NCI-H128 (cell line): ENCODE results near the gene GPR161.

Experiments used
- DNase-seq: peaks from one replicate; lab custom pipeline; 2025; ENCODE audit not compliant: unreplicated experiment; lab: John Stamatoyannopoulos, UW

GPR161 gene

DNA sequence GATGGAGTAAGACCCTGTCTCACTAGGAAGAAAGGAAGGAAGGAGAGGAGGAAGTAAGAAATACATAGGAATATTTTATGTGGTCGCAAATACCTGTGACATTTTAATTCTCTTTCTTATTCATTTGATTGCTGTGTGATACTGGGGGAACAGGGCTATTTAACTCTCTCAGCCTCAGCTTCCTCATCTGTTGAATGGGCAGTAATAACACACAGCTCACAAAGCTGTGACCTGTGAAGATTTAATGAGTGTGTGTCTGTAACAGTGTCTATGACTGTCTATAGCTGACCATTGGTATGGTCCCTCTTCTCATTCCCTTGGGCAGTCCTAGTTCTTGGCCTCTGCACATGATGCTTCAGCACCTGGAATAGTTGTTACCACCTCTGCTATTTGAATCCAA is 13.6 kb upstream of the GPR161 start:
- DNase-seq: no peak

DNA sequence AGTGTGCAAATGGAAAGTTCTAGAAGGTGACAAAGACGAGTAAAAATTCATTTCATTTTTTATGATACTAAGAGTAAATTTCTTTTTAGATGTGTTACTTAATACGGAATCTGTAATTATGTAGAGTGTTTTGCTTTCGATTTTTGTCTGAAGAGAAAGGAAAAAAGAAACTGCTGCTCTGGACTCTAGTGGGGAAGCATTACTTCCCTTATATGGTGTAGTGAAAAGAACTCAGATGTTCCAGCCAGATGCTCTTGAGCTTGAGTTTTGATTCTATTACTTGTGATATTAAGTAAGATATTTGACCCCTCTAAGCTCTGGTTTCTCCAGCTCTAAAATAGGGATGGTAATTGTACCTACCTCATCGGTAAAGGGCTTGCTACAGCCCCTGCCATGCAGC is 12.2 kb upstream of the GPR161 start:
- DNase-seq: no peak

DNA sequence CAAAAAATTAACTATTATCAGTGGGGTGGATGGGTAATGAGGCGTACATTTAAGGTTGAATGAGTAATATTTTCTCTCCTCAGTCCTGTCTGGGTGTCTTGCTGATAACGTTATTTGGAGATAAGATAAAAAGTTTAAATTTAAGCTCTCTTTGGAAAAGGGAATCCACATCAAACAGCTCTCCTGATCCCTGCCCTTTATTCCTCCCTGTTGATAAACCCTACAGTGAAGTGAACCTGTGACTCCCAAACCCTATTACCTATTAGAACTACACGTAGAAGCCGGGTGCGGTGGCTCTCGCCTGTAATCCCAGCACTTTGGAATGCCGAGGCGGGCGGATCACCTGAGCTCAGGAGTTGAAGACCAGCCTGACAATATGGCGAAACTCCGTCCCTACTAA is 9.9 kb upstream of the GPR161 start:
- no peak for DNase-seq

GRCh38 chr1:168146160-168146539 is 9.4 kb upstream of the GPR161 start:
- no peak for DNase-seq

- DNase-seq: peak; percentile 78
These were observed 8.7 kb upstream of the GPR161 start for GRCh38 chr1:168145184-168146159.

- DNase-seq: no peak
These were observed 5.2 kb upstream of the GPR161 start for GRCh38 chr1:168141871-168142385.

DNA sequence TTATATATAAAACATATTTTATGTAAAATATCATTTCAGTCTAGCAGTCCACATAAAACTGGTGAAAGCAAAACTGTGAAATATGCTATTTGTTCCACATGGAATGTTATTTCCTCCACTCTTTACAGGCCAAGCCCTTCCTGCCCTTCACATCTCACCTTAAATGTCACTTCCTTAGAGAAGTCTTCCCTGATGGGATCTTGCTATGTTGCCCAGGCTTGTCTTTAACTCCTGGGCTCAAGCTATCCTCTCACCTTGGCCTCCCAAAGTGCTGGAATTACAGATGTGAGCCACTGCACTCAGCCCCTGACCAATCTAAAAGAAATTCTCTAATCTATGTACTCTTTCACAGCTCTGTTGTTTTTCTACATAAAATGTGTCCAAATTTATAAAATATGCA is 2.3 kb upstream of the GPR161 start:
- no peak for DNase-seq

DNA sequence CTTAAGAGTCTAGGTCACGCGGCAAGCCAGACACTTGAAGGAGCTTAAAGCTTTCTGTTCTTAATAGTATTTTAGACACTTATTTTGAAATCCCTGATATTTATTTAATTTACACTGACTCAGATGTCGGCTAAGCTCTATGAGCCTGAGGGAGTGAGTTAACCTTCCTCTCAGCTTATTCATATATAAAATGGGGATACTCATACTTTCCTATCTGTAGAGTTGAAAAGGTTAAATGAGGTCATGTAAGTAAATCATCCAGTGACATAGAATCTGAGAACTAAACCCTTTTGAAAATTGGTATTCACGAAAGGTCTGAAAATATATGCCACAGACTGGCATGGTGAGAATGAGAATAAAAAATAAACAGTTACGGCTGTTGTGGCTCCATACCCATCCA is 1.4 kb upstream of the GPR161 start:
- no peak for DNase-seq

DNA sequence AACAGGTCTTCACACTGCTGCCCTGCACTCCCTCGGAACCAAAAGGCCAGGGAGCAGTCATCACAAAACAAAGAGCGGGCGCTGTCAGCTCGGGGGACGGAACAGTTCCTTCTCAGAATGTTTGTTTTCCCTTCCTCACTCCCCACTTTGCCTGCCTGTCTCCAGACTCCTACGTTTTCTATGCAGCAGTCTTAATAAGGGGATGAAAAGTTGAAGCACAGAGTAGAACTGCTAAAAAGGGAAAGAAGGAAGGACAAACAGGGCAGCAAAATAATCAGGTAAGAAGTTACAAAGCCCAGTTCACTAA is 738 bp upstream of the GPR161 start:
- DNase-seq: no peak

DNA sequence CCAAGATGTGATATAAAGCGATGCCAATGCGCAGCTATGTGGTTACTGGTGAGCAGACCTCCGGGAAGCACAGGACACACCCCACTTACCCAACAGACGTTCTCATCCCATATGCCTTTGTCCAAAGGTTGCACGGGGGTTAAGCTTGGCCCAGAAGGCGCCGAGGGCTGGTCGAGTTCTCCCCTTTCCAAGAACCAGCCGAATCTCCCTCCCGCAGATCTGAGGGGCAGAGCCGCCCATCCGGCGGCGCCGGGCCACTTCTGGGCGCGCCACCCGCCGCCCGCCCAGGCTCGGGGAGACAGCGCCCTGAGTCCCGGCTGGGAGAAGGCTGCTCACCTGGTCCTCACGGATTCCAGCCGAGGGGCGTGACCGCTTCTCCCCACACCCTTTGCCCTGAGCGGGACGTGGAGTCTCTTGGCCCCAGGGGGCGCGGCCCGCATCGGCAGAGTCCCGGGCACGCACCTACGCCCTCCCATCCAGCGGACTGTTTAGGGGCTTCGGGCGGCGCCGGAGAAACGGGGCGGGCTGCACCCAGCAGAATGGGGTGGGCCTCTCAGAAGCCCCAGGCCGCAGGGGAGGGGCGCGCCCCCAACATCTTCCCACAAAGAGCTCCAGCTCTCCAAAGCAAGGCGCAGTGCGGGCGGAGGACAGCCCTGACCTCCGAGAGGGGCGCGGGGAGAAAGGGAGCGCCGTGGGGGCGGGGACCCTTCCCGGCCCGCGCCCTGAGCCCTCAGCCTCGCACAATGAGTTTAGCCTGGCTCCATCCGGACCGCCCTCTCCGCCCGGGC is 615 bp downstream of the GPR161 start:
- DNase-seq: no peak

DNA sequence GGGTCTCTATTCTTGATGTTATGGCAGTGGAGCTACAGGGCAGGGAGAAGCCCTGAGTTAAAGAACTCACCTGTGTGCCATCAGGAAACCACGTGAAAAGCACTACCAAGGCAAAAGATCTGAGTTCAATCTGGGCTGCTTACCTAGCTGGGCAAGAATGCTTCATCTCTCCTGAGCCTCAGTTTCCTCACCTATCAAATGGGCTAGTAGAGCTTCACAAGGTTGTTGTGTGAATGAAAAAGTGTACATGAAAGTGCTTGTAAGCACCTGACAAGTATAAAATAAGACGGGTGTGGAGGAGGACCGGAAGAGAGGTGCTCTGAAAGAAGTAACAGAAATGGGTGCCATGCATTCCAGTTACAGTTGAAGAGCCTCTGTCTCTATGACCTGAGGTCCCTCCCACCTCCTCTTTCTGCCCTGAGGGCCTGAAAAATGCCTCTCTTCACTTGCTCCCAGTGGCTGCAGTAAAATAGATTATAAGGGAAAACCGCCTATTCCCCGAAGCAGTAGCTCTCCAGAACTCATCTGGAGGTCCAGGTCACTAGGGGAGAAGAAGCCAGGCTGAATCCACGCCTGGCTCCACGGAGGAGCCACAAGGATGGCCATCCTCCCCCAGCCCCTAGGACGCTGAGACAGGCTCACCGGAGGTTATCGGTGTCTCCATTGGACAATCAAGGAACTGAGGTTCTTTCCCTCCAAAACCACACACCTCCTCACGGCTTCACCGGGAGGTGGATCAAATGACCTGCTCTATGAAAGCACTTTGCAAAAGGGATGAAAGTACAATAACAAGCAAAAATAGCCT is 1.4 kb downstream of the GPR161 start:
- DNase-seq: peak; percentile 27

DNA sequence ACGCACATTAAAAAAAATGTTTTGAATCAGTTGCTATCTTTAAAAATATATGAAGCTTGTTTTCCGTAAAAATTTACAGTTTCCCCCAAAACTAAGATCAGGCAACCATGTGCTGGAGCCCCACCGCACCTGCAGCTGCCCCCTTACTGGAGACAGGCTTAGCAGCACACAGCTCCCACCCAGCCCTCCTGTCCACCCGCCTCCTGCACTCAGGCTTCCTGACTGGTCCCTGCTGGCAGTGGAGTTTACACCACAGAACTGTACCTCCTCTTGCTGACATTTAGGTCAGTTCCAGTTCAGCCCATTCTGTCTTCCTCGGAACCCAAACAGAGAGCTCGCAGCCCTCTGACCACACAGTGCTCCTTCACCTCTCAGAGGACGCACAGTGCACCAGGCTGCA is 2.1 kb downstream of the GPR161 start:
- DNase-seq: no peak

DNA sequence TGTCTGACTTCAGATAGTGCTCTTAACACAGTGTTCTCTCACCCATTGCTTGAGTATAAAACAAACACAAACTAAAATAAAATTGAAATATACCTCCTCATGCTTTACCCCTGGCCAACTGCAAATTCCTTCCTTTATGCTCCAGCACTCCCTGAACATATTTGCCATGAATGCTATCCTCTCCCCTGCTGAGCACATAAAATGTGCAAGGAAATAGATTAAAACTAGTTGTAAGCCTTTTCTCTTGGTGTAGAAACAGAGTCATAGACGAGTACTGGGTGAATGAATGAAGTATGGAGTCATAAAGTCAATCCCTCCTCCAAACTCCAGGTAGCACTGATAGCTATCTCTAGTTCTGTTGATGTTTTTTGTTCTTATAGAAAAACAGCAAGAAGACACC is 2.6 kb downstream of the GPR161 start:
- DNase-seq: no peak

DNA sequence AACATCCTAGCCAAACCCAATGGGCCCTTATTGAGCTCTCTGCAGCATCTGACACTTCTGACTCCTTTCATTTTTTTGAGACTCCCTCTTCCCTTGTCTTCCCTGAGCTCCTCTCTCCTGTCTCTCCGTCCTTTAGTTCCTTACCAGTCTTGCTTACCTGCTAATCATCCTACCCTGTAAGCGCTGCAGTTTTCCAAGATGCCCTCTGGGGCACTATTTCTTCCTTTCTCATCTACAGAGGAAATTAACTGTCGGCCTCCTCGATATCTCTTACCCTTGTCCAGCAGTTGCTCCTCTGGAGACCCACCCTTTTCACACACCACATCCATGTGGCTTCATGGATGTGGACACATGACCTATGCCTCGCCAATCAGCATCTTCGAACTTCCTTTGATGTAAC is 6.8 kb downstream of the GPR161 start:
- no peak for DNase-seq

GRCh38 chr1:168127503-168127902 is 9.2 kb downstream of the GPR161 start:
- DNase-seq: no peak

DNA sequence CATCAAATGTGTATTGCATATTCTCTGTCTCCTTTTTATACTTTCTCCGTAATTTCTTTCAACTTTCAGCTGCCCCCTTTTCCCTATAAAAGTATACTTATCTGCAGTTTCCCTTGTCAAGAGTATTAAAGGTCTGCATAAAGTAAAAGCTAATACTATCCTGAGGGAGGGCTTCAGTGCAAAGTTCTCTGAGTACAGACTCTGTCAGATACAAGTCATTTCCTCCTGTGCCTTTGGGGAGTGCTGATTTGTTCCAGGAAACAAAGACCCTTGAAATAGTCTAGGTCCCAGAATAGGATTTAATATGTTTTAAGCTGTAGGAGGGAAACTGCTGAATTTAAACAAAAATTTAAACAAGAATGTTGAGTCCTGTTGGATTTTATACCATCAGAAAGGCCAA is 11.7 kb downstream of the GPR161 start:
- DNase-seq: no peak

DNA sequence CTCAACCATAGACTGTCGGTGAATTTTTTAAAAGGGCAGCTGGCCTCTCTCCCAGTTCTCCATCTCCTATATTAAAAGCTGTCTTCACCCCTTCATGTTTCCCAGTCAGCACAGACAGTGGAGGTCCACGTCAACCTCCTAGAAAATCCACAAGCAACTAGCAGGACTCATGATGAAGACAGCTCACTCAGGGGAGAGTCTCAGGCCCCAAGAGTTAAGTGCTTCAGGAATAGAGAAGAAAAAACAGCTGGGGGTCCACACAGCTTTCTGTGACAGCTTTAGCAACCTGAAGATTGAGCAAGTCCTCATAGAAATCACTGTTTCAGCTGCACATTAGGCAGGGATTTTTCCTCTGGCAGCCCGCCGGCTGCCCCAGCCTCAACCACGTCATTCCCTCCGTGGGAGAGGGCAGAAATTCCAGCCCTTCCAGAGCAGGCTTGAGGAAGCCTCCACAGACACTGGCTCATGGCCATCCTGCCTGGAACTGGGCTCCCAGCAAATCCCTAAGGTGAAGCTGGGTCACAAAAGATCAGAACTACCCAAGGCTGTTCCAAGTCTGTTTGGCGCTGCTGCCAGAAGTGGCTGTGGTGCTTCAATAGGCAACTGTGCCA is 15.2 kb downstream of the GPR161 start:
- DNase-seq: no peak

DNA sequence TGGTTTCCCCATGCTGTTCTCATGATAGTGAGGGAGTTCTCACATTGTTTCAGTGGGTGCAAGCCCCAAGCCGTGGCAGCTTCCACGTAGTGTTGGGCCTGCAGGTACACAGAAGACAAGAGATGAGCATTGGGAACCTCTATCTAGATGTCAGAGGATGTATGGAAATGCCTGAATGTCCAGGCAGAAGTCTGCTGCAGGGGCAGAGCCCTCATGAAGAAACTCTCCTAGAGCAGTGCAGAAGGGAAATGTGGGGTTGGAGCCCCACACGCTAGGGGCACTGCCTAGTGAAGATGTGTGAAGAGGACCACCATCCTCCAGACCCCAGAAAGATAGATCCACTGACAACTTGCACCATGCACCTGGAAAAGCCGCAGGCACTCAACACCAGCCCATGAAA is 17.0 kb downstream of the GPR161 start:
- DNase-seq: no peak

- no peak for DNase-seq
These were observed 20.4 kb downstream of the GPR161 start for GRCh38 chr1:168116327-168116799.

DNA sequence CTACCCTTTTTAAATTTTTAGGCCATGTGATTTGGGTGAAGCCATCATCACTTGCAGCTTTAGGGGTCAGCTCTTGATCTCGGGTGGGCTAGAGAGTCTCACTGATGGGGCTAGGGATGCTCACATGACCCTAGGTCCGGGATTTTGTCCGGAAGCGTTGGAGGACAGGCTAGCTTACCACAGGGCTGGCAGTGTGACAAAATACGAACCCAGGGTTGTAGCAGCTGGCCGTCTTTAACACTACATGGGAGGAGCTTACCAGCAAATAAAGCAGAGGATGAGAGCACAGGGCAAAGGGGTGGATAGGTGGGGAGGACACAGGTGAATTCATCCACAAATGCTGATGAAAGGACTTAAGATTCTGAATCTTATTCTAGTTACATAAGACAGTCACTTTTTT is 21.9 kb downstream of the GPR161 start:
- DNase-seq: no peak
